SIG-M5 treated with dmso at 0.1 percent for 504 hours (cell line): Measurements from ENCODE around the gene MRPL32.
"Not testable (repeated sequence)": the region's sequence is repeated elsewhere in the genome, so short reads cannot be mapped to it uniquely, and the experiment has no call there.

Experiments
- DNase-seq: peaks from one replicate; lab custom pipeline; 2025; ENCODE audit not compliant: unreplicated experiment; lab: John Stamatoyannopoulos, UW

MRPL32 gene

DNA sequence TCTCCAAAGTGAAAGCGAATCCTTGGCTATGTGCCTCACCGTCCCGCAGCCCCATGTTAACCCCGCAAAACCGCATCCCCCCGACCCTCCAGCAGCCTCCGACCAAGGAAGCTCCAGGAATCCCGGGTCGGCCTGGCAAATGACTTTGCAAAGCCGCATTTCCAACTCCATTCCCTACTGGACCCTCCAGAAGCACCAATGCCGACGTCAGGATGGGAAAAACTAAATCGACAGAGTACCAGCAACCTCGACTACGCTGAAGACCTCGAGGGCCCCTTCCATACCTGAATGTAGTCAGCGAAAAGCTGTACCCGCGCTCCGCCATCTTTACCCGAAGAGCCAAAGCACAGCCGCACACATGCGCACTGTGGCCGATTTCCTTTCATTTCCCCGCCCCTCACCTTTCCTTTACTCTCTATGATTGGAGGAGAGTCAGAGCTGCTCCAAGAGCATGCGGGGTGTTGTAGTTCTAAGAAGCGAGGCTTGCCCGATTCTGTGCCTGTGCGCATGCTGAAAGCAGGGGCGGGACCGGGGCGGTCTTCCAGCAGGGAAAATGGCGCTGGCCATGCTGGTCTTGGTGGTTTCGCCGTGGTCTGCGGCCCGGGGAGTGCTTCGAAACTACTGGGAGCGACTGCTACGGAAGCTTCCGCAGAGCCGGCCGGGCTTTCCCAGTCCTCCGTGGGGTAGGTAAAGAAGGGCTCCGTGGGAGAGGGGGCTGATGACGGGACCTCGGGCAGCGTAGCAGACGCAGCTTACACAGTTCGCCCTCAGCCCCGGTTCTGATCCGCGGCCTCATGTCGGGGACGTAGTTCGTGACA lies at the start of gene MRPL32, which contains the start of gene PSMA2:
MRPL32 (plus strand) TSS at position 543 of the 818 bp plus-strand sequence; CDS start at position 554, 11 bp downstream.
PSMA2 (minus strand) TSS at position 341 of the 818 bp plus-strand sequence; CDS start at position 325, 16 bp downstream.
- peak; percentile 99 for DNase-seq

GRCh38 chr7:42883950-42884349 lies 48.2 kb upstream of the MRPL32 start:
- peak; percentile 31 for DNase-seq

DNA sequence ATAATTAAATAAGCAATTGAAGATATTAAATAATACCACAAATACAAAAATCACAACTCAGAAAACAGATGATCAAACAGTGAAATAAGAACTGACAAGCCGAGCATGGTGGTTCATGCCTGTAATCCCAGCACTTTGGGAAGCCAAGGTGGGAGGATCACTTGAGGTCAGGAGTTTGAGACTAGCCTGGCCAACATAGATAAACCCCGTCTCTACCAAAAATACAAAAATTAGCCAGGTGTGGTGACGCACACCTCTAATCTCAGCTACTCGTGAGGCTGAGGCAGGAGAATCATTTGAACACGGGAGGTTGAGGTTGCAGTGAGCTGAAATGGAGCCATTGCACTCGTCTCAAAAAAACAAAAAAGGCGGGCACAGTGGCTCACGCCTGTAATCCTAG lies 47.0 kb upstream of the MRPL32 start:
- not testable (repeated sequence) for DNase-seq

DNA sequence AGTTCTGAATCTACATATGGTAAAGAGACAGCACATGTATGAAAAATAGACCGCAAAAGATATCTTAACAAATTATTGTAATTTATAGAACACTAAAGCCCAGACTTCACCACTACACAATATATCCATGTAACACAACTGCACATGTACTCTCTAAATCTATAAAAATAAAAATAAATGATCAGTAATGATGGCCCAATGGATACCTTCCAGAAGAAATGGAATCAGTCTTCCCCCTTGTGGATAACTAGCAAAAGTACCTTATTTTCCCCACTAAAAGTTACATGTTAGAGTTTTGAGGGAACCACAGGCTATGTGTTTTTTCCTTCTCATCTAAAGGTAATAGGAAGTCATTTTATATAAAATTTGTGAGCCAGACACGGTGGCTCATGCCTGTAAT lies 46.0 kb upstream of the MRPL32 start:
- peak; percentile 49 for DNase-seq

DNA sequence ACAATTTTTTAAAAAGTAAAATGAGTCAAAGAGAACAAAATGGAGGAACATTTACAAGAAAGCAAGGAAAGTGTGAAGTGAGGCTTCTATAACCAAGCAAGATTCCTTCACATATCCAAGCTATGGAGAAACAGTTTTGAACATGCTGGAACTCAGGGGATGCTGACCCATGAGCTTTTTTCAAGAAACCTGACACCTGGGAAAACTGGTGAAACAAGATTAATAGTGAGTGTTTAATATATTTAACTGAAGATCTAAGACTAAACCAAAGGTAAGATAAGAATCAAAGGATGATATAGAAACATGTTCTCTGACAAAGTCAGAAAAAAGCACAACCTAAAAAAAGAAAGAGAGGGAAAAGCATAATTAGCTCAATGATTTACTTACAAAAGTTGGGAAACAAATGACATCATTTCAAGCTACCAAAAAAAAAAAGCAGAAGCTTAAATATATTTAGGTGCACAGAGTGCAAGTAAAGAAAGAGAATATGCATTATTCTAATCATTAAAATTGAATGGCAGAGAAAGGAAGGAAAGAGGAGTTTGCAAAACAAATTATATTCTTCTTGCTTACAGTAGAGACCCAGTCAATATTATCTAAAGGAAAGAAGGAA lies 45.2 kb upstream of the MRPL32 start:
- DNase-seq = peak; percentile 20

DNA sequence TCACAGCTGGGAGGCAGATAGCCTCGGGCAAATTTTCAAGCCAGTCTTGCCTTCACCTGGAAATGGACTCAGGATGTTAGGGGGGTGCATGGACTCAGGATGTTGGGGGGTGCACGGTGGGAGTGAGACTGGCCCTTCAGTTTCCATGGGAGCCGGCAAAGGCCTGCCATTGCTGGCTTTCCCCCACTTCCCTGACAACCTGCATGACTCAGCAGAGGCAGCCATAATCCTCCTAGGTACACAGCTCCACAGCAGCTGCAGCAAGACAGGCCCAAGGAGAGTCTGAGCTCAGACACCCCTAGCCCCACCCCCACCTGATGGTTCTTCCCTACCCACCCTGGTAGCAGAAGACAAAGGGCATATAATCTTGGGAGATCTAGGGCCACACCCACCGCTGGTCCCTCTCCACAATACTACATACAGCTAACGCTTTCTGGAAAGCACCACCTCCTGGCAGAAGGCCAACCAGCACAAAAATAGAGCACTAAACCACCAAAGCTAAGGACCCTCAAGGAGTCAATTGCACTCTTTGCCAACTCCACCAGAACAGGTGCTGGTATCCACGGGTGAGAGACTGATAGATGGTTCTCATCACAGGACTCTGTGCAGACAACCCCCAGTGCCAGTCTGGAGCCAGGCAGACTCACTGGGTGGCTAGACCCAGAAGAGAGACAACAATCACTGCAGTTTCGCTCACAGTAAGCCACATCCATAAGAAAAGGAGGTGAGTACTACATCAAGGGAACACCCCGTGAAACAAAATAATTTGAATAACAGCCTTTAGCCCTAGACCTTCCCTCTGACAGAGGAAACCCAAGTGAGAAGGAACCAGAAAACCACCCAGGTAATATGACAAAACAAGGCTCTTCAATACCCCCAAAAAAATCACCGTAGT lies 38.6 kb upstream of the MRPL32 start:
- no peak for DNase-seq

- DNase-seq = no peak
These were observed 31.3 kb upstream of the MRPL32 start for GRCh38 chr7:42900842-42901241.

DNA sequence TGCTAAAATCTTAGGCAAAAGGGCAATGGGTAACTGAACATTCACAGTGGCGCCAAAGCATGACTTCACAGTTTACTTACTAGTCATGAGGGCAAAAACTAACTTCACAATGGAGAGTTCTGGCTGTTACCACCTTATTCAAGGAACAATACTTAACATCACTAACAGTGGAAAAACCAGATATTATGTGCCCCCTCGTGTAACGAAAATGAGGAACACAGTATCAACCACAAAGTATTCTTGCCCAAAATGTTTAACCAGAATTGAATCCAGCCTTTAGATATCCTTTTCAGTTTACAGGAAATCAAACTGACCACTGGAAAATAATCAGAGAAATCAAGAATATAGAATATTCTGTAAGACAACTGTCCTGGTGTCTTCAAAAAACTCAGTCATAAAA lies 29.8 kb upstream of the MRPL32 start:
- DNase-seq = peak; percentile 22

DNA sequence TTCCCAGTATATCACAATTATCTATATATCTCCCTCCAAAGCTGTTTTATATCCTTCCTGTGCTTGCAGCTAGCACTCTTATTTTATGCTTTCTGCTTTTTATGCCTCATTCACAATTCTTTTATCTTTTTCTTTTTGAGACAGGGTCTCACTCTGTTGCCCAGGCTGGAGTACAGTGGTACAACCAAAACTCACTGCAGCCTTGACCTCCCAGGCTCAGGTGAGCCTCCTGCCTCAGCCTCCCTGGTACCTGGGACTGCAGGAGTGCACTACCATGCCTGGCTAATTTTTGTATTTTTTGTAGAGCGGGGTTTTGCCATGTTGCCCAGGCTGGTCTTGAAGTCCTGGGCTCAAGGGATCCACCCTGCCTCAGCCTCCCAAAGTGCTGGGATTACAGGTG lies 26.0 kb upstream of the MRPL32 start:
- no peak for DNase-seq

- no peak for DNase-seq
These were observed 24.9 kb upstream of the MRPL32 start for GRCh38 chr7:42907316-42907715.

DNA sequence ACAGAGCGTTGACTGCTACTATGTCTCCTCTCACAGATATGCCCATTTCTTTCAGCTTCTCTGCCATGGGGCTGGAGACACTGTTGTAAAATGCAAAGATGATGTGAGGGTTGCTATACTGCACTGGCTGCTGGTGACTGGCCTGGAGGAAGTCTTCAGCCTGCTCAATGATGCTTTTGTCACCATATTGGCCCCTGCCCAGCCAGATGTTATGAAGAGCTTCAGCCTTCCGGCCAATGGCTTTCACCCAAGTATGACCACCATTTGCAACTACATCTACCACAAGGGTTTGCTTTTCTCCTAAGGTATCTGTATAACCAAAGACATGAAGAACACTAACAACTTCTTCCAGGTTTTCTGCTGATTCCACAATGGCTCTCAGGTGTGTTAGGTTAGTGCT lies 21.9 kb upstream of the MRPL32 start:
- no peak for DNase-seq

GRCh38 chr7:42911454-42912447 lies 20.4 kb upstream of the MRPL32 start, which contains the start of gene C7orf25:
C7orf25 (minus strand) TSS chr7:42912070; CDS start chr7:42910900, 1,170 bp downstream.
- peak; percentile 90 for DNase-seq

GRCh38 chr7:42913591-42913990 lies 18.6 kb upstream of the MRPL32 start:
- no peak for DNase-seq

DNA sequence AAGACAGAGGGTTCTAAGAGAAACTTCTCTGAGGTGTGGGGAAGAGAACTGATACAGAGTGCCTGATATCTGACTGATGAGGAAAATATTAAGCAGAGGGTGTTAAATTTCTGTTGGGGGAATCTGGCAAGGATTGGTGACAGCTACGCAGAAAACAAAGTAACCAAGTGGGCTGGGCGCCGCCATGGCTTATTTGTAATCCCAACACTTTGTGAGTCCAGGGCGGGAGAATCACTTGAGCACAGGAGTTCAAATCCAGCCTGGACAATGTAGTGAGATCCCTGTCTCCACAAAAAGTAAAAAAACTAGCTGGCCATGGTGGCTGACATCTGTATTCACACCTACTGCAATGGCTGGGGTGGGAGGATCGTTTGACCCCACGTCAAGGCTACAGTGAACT lies 18.2 kb upstream of the MRPL32 start:
- no peak for DNase-seq

GRCh38 chr7:42914421-42915045 lies 17.6 kb upstream of the MRPL32 start:
- DNase-seq = no peak

DNA sequence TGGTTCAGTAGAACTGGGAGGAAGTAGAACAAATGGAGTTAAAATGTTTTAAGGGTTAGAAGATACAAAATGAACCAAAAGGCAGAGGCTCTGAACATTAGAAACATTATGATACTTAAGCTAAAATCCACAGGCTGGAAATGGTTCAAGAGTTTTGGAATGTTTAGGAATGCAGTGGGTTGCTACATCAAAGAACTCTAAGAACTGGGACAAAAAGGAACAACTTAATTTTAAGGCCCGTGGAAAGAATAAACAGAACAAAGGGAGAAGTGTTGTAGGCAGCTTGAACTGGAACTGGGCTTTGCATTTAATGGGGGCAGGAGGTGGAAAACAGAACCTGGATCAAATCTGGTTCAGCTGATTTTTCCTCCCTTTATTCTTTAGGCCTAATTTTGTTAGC lies 16.8 kb upstream of the MRPL32 start:
- DNase-seq = no peak

DNA sequence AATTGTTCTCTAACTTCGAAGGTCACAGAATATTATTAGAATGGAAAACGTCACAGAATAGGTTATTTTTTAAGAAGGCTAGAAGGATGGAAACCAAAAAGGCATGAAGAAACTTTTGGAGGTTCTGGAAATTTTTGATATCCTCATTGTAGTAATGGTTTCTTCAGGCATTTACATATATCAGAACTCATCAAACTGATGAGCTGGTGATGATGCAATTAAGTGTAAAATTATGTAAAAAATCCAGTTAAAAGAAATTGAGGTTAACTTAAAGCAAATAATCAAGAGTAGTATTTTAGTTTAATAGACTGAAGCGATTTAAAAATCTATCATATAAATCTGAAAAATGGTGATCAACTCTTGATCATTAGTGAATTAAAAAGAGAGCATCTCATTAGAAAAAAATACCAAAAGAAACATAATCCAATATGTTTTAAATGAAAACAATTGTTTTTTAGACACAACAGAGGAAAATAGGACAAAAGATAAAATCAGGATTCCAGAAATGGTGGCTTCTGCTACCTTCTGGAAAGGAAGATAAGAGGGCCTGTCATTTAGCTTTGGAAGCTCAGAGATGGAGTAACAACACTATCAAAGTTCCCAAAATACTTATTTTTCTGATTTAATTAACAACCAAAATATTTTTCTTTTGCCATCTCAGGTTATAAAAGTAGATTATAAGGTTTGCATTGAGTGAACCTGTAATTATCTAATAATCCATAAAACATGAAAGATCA lies 10.0 kb upstream of the MRPL32 start:
- no peak for DNase-seq

GRCh38 chr7:42924223-42924838 lies 7.8 kb upstream of the MRPL32 start:
- DNase-seq = peak; percentile 84
